Glomerular visceral epithelial cell (primary cell): ENCODE data around the gene ATP10A.
A peak's percentile ranks its signal among the peaks of the same experiment; 100 is the strongest.
"Not testable (repeated sequence)": the region's sequence is repeated elsewhere in the genome, so short reads cannot be mapped to it uniquely, and the experiment has no call there.

Experiments used
- DNase-seq: peaks from one replicate; pipeline ENCODE4 v3.0.0-alpha.2; 2016; ENCODE audit errors: extremely low spot score

ATP10A gene

GRCh38 chr15:25775317-25775912 lies 87.7 kb downstream of the ATP10A start:
- peak; percentile 88 for DNase-seq

- no peak for DNase-seq
Measured at GRCh38 chr15:25774871-25775270, 88.3 kb downstream of the ATP10A start.

- DNase-seq, result no peak
Measured at GRCh38 chr15:25773248-25773647, 89.9 kb downstream of the ATP10A start.

GRCh38 chr15:25772500-25772899 lies 90.6 kb downstream of the ATP10A start:
- no peak for DNase-seq

DNA sequence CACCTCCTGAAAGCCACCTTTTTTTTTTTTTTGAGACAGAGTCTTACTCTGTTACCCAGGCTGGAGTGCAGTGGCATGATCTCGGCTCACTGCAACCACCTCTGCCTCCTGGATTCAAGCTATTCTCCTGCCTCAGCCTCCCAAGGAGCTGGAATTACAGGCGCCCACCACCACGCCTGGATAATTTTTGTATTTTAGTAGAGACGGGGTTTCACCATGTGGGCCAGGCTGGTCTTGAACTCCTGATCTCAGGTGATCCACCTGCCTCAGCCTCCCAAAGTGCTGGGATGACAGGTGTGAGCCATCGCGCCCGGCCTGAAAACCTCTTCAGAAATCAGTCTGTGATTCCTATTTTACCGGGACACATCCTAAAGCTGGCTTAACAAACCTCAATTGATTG lies 91.4 kb downstream of the ATP10A start:
- not testable (repeated sequence) for DNase-seq

DNA sequence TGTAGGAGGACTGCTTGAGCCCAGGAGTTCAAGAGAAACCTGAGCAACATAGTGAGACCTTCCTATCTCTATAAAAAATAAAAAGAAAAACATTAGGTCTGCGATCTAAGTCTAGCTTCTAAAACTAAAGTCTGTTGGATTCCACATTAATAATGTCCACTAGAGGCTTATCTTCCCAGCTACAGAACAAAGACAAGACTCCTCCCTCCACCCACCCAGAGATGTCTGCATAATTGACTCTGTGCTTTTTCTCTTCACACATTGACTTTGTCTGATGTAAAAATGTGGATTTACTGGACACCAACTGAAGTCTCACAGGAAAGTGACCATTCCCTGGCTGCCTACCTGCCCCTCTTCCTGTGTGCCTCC lies 91.8 kb downstream of the ATP10A start:
- DNase-seq, result no peak

- no peak for DNase-seq
Measured at GRCh38 chr15:25770618-25771337, 92.3 kb downstream of the ATP10A start.

GRCh38 chr15:25770031-25770430 lies 93.1 kb downstream of the ATP10A start:
- DNase-seq, result no peak

- DNase-seq, result no peak
Measured at GRCh38 chr15:25768271-25768670, 94.9 kb downstream of the ATP10A start.

- DNase-seq, result no peak
Measured at GRCh38 chr15:25767356-25768151, 95.6 kb downstream of the ATP10A start.

DNA sequence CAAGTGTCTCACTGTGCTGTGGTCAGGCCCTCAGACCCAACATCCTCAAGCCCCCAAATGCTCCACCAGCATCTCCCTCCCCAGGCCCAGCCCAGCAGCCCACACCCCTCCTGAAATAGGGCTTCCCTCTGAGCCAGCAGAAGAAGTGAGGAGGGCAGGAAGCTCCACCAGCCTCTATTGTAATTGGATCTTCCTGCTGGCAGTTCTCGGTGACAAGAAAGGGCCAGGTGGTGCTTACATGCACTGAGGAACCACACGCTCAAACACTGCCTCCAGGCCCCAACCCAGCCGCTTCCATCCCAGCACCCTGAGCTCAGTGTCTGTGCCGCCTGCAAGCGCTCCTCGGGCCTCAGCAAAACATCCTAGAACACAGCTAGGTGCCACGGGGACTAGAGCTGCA lies 96.7 kb downstream of the ATP10A start:
- no peak for DNase-seq

DNA sequence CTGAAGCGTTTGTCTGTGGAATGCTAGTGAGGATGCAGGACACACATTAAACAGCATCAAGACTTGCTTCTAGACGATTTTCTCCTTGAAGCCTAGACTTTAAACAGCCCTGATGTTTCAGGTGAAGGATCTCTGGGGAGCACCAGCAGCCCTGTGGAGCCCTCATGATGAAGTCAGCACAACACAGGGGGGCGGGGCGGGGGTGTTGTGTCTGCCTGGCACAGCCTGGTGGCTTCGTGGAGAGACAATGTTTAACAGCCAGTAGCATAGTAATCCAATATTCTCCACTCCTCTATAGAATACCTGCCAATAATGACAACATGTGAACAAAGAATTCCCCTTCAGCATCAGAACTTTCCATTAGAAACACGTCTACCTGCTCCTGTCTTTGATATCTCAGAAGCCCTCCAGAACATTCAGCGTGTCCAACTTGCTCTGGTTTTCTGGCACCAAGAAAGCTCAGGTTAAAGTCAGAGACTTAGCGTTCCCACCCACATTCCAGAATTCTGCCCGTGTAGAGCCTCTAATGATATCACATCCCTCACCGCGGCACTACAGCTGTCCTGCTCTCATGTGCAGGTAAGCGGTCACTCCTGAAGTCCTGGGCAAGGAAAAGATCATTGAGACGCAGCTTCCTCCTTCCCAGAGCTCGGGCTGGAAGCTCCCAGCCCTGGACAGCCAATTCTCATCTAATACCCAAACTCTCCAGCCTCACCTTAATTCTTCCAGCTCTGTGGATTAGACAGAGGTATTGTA lies 98.0 kb downstream of the ATP10A start:
- no peak for DNase-seq

- DNase-seq, result no peak
Measured at GRCh38 chr15:25763954-25764353, 99.2 kb downstream of the ATP10A start.

DNA sequence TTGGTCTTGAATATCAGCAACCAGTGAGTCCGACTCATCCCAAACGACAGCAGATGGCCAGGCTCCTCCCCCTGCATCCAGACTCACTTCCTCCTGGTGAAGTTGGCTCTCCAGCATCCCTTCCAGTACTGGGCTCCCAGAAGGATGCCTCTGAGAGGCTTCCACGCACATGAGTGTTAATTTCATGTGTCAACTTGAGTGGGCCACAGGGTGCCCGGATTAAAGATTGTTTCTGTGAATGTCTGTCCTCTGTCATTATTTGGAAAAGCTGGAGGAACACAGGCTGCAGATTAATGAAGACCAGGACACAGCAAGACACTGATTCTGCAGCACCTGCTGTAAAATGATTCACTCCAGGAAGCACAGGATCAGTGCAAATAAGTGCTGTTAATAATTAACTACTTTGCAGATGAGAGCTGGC lies 99.8 kb downstream of the ATP10A start:
- DNase-seq, result peak; percentile 53

- no peak for DNase-seq
Measured at GRCh38 chr15:25761971-25762662, 101.0 kb downstream of the ATP10A start.

GRCh38 chr15:25759421-25759820 lies 103.7 kb downstream of the ATP10A start:
- no peak for DNase-seq

GRCh38 chr15:25758612-25759011 lies 104.5 kb downstream of the ATP10A start:
- not testable (repeated sequence) for DNase-seq

GRCh38 chr15:25743548-25744275 lies 119.4 kb downstream of the ATP10A start:
- no peak for DNase-seq

GRCh38 chr15:25742776-25743547 lies 120.2 kb downstream of the ATP10A start:
- DNase-seq, result no peak
